HG03342 (cell line): ENCODE results near the gene SMARCA2.

Experiments
- ATAC-seq: cut with Tn5 transposase; IDR thresholded peaks from one replicate; pipeline ENCODE4 v1.9.1; 2021; ENCODE audit warnings: mild to moderate bottlenecking, moderate library complexity; ENCODE audit not compliant: unreplicated experiment

SMARCA2 gene

DNA sequence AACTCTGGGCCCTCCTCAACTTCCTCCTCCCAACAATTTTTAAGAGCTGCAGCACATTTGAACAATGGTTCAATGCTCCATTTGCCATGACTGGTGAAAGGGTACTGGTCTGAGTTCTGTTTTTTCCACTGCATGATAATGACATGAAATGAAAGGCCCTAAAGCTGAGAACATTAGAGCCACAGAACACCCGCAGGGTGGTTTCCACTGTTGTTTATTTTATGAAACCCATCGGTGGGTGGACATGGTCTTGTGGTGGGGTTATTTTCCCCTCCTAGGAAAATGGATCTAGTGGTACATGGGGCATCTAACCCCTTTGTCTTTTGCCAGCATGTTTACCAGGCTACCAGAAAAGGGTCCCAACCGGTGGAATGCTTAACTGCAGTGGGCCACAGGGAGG lies 71.8 kb downstream of the SMARCA2 start:
- no peak for ATAC-seq

DNA sequence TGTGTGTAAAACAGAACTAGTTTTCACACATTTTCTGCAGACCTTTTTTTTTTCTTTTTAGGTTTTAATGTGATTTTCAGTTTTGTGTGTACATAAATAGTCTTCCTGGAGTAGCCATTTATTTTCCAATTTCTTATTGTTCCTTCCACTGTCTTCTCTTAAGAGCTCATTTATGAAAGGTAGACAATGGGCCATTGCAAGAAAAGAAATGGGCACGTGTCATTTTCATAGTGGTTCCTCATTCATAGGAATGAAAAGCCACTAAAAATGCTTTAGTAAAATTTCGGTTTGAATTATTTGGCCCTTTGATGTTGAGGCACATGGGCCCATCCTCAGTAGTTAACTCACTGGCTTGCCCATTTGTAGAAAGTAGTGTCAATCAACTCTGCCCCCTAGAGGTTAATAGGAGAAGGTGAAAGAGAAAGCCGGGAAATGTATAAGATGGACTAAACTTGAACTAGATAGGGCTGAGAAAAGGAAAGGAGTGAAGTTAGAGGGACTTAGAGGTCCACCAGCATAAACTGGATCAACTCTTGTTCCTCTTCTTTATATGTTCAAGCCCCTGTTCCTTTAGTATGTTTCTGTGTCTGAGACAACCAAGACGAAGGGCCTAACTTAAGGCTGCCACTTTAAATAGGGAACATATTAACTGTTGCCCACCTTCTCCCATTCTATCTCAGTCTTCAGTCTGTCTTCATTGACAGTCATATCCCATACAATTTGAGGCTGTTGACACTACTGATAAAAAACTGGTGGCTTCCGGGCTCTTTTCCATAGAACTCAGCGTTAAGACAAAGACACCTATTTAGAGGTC lies 72.6 kb downstream of the SMARCA2 start:
- peak; percentile 90 for ATAC-seq

DNA sequence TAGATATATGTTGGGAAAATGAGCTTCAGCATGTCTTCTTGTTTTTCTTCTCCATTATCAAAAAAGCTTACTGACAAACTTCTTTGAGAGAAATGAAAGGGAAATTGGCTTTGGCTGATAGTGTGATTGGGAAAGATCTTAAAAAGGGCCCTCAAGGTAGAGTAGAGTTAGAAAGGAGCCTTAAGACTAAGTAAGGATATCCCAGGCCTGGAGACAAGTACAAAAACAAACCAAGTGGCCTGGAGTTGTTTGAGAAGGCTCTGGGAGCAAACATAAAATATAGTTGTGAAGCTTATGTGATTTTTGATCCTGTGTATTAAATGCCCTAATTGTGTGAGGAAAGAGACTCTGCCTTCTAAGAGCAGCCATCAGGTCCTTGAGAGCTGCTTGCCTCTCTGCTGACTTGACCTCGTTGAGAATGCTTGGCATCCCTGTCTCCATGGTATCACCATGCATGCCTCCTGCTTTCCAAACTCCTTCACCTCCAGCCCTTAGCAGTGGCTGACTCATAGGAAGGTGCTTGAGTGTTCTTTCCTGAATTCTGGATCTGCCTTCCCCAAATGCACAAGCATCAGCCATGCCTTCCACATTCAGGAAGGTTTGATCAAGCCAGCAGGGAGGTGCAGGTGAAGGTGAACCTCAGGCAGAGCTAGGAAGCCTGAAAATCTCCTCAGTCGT lies 78.9 kb downstream of the SMARCA2 start:
- ATAC-seq, result no peak

DNA sequence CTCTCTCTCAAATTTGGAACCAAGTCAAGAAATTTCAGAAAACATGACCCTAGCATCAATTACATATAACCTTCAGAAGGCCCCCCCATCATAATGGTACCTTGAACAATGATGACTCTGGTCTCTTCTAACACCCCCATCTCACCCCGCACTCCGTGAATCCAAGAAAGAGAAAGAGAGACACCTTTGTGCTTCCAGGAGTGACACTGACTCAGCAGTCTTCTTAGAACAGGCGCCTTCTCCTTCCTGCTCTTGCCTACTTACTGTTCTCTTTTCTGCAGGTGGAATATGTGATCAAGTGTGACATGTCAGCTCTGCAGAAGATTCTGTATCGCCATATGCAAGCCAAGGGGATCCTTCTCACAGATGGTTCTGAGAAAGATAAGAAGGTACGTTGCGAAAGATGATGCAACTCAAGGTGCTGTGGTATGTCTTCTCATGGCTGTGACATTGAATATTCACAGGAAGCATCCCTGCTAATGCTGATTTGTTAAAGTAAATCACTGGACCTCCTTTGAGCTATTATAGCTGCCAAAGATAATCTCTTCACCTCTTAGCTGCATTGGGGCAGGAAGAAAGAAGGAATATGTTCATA lies 81.3 kb downstream of the SMARCA2 start:
- ATAC-seq, result no peak

DNA sequence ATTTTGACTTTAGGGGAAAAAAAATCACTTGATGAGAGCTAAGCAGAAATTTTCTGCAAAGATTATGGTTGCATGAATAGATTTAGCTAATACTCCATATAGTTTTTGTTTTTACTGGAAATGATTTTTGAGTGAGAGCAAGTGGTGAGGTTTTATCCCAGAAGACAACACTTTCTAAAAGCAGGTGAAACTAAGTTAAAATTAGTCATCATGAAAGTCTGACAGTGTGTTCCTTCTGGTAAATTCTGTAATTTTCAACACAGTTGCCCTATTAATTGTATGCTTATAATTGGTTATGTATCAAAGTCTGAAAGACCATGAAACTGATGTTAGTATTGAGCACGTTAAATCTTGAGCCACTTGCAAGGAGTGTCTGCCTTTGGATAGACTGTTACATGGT lies 91.5 kb downstream of the SMARCA2 start:
- ATAC-seq, result no peak

DNA sequence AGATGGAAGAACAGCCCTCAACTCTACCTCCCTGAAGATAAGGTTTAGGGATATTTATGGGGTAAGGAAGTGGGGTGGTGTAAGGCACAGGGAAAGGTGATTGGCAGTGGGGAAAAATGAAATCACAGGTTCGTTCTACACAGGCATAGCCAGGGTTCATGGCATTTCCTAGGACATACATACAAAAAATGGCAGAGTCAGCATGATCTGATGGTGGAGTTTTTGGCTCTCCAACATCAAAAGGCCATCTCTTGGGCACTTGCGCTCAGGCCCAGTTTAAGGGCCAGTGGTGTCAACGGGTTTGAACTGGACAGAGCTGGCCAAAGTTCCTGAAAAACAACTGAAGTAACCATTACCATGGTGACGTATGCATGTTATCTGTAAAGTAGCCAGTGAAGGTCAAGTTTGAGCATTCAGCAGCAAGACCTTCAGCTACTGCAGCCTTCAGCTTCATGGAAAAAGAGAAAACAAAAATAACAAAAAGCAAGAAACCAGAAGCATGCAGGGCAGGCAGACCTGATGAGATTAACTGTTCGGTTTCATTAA lies 92.8 kb downstream of the SMARCA2 start:
- no peak for ATAC-seq

DNA sequence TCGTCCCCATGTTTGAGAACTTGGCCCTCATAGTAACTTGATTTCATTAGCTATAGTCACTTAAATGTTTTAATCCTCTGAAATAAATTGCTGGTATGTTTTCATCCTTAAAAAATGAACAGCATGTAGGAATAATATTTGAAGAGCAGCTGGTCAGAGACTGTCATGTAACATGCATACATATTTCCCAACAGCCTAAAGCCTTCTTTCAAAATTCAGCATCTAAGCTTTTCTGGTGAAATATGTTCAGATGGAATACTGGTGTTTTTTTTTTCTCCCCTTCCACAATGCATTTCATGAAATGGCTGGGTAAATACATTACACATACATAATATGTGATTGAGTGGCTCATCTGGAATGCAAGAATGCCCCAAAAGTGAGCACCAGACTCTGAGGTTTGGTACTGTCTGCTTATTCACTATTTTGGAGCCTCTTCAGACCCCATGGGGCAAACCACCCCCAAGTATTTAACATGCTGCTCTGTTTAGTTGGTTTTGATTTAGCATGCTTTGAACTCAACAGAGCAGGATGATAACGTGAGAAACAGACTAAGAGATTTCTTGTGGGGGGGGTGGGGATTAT lies 94.0 kb downstream of the SMARCA2 start:
- ATAC-seq, result no peak

DNA sequence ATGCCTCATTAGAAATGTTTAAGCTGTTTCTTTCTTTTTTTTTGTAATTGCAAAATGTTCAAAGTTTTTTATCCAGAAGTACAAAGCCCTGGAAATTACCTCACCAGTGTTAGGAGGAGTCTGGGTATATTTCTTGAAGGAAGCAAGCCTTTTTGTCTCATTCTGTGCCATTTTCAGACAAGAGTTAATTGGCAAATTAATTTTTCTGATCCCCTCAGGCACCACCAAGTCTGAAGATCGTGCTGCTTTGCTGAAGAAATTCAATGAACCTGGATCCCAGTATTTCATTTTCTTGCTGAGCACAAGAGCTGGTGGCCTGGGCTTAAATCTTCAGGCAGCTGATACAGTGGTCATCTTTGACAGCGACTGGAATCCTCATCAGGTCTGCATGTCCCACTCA lies 94.9 kb downstream of the SMARCA2 start:
- ATAC-seq, result no peak

DNA sequence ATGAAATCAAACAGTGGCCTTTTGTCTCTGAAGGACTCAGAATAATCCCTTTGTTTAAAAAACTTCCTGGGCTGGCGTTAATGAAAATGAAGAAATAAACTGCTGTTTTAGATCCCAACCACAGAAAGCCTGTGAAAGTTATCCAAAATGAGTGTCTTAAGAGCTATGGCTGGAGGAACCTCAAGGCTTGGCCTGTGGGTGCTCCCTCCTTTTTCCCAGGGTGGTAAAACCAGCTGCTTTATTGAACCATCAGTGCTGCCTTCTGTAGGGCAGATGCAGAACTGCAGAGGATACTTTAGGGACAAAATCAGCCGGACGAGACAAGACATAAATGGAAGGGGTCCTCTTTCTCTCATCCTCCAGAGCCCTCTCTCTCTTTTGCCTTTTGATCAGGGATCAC lies 100.9 kb downstream of the SMARCA2 start:
- no peak for ATAC-seq

DNA sequence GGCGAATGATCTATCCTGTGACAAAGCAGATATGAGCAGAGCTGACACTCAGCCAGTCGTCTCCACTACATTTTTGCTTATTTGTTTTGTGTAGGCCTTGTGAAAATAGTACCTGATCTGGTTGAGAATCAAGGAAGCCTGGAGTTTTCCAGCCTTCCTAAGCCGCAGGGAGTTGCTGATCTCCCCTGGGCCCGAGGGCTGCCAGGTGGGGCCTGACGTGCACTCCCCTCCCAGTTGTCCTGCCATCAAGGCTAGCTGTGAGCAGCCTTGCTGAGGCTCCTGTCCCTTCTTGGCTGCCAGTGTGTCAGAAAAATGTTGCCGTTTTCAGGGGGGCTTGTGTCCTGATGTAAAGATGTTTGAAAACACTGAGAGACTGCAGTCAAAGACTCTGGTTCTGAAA lies 102.4 kb downstream of the SMARCA2 start:
- no peak for ATAC-seq

DNA sequence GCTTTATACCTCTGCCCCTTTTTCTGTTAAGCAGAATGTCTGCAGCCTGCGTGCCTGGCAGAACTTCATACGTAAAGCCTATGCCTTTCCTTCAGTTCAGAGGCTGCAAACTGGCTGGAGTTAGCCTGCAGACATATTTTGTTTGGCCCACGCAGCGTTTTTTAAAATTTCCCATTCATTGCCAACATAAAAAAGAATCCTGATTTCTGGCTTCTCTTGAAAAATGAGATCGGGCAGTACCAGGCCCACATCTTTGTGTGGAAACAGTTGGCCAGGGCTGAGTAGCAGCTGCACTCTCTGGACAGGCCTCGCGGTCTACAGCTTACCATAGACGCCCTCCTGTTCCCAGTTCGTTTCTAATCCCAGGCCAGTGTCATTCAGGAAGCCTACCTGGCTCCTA lies 104.4 kb downstream of the SMARCA2 start:
- no peak for ATAC-seq

DNA sequence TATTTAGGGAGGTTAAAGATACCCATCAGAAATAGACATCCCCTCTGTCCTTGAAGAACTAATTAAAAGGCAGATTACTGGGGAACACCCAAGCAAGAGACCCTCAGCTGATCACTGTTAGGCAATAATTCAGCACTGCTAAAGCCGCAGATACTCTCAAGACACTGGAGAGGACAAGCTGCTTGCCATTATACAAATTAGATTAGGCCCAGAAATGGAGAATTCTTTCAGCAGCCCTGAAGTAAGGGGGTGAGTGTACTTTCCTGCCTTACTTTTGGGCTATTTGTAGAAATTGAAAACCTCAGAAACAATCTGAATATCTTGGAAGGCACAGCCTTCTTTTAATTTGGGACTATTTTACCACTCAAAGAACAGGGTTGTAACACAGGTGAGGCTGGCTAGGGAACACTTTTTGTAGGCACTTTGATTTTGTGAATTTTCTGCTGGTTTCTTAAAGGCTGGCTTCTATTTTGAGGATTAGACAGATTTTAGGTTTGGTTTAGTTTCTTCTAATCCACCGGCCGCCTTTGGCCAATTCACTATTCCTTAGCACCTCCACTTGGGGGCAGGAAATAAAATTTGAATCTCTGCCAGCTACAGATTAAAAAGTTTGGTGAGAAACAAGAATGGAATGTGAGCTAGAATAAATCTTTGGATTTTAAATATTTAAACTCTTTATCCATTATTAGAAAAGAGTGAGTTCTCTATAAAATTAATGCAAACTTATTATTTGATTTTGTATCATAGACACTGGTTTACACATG lies 106.0 kb downstream of the SMARCA2 start:
- no peak for ATAC-seq

DNA sequence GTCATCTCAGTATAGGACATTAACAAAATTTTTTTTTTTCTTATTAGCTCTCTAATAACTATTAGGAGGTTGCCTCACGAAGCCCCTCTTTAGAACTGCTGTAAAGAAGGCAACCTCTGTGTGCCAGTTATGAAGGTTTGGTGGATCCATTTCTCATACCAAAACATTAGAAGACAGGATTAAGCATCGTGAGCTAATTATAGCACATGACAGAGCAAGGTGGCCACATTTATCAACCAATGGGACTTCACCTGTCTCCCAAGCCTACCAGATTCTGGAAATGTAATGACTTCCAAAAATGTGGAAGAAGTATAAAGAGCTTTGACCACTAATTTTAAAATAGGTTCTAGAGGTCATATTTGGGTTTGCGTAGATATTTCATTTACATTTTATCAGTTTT lies 107.2 kb downstream of the SMARCA2 start:
- no peak for ATAC-seq

DNA sequence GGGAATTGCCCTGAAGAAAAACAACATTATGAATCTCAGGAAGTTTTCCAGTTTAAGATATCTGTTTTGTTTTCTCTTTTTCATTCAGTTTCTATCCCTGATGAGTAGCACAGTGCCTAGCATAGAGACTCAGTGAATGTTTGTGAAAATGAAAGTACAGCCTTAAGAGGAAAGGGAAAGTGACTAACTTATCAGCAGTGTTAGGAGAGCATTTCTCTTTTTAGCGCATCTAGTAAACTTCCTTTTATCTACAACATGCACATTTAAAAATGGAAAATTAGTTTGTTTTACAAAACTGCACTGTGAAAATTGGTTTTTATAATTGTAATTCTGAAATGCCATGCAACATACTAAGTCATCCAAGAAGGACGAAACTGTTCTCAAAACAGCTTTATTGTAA lies 110.8 kb downstream of the SMARCA2 start:
- peak; percentile 90 for ATAC-seq

DNA sequence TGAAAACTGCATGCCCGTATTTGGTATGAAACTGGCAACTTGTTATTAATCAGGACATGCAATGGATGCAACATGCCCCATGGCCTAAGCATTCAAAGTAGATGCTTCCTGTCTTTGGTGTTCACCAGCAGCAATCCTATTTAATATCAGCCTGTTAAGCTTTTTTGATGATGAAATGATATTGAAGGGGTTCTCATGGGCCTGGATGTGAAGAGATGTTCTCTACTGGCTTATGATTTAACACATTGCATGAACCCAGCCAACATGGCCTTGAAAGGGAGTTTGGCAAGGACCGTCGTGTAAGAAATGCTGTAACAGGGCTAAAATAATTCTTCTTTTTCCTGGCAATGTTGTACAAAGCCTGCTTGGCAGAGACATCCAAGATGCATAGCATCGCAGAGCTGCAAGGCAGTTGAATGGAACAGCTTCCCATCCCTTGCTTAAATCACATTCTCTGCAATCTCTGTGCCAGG lies 111.2 kb downstream of the SMARCA2 start:
- ATAC-seq, result no peak

DNA sequence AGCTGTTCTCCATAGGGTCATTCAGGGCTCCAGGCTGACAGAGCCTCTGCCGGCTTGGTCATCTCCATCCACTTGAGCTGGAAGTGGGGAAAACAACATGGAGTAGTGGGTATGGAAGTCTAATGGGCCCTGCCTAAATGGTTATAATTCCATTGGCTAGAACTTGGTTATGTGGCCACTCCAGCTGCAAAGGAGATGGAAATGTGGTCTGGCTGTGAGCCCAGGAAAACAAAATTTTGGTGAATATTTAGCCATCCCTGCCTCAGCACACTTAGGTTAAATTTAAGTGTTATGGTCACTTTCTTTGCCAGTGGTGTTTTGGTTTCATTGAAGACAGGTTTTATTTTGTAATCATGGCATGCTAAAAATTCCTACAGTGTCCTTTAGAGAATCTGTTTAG lies 112.3 kb downstream of the SMARCA2 start:
- no peak for ATAC-seq

DNA sequence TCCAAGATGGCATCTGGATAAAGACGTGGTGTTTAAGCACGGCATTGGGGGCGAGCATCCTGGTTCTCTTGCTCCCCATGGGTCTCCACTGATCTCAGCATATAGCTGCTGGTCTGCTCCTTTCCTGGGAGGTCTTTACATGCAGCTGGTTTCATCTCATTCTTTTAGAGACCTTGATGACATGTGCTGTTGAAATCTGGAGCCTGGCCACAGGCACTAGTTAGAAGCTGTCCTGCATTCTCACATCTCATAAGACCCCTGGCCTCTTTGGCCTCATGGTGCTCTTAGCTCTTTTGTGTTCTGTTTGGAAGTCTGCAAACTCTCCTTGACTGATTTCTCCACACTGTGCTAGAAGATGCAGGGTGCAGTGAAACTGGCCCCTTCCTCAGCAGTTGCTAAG lies 113.0 kb downstream of the SMARCA2 start:
- no peak for ATAC-seq

DNA sequence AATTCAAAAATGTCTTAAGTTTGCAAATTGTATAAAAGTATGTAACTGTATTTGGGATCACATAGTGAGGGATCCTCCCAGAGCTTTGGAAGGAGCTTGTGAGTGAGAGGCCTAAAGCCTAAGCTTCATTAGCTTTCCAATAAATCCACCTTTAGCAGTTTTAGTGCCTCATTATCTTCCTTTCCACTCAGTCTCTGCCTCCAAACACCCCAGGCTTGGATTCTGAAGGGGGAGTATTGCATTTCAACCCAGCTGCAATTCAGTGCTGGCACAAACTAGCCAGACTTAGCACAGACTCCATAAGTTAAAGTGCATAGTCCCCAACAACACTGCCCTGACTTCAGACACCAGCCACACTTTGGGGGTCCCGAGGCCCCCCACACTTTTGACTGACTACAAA lies 113.5 kb downstream of the SMARCA2 start:
- ATAC-seq, result no peak

DNA sequence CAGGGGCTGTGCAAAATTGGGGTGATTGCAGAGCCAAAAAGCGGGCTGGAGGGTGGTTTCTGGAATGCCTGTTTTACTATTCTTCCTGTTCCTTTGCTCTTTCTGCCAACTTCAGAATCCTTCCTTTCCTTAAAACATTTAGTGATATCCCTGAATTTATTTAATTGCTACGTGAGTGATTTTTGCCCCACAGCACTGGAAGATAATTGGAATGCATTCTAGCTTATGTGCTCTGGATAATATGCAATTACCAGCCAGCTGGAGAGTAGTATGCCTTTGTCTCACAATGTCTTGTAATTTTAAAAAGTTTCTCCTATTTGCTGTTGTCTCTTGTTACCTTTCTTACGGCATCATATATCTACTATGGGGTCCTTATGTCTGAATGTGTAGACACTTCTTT lies 115.8 kb downstream of the SMARCA2 start:
- ATAC-seq, result no peak

DNA sequence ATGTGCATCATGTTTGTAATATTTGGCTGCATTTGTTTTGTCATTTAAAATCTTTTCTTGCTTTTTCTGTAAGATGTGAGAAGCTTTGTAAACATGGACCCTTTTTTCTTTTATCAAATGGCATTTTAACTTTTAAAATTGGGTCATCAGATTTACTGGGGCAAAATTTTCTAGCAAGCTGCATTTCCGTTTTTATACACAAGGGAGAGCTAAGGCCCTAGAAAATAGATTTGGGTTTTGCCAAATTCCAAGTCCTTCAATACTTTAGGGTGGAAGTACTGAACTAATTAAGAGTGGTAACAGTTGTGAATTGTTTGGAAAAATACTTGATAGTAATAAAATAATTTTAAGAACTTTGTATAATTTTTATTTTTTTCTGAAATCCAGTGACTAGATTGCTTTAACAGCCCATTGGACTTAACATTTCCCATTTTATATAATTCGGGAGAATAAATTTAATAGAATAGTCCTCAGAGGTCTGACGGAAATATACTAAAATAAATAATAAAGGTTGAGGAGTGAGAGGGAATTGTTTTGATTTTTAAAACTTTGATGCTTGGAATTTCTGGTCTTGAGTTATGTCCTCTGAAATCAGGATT lies 117.4 kb downstream of the SMARCA2 start:
- no peak for ATAC-seq
